AG10803 (cell line): ENCODE results near the gene PSMD5.
"Not testable (repeated sequence)": the region's sequence is repeated elsewhere in the genome, so short reads cannot be mapped to it uniquely, and the experiment has no call there.

ENCODE experiments used
- DNase-seq: peaks from one replicate; pipeline ENCODE4 v3.0.0; 2010; ENCODE audit warnings: low read depth
- H3K4me3 ChIP-seq: 2 replicates; pipeline ENCODE4 v1.5.1; 2011; ENCODE audit warnings: mild to moderate bottlenecking, low read length, control low read depth
- CTCF ChIP-seq: conservative IDR thresholded peaks from 2 replicates; pipeline ENCODE4 v1.5.1; 2011; ENCODE audit warnings: mild to moderate bottlenecking, low read length, control low read depth, inconsistent platforms

Gene PSMD5

GRCh38 chr9:120815075-120815474 lies 27.6 kb downstream of the PSMD5 start:
- DNase-seq = no peak
- TF ChIP-seq CTCF = no peak
- H3K4me3 ChIP-seq = no peak overlapping the region

GRCh38 chr9:120808931-120809330 lies 33.8 kb downstream of the PSMD5 start:
- no peak for DNase-seq
- TF ChIP-seq CTCF = no peak
- H3K4me3 ChIP-seq = no peak overlapping the region

GRCh38 chr9:120807607-120808379 lies 34.9 kb downstream of the PSMD5 start:
- no peak overlapping the region for H3K4me3 ChIP-seq
- no peak for DNase-seq
- no peak for TF ChIP-seq CTCF

GRCh38 chr9:120804784-120805363 lies 37.8 kb downstream of the PSMD5 start:
- H3K4me3 ChIP-seq, DNase-seq: not testable (repeated sequence)

- no peak for TF ChIP-seq CTCF
- H3K4me3 ChIP-seq = no peak overlapping the region
- no peak for DNase-seq
Observed at GRCh38 chr9:120801441-120801840, 41.3 kb downstream of the PSMD5 start.

- peak; percentile 86 for DNase-seq
- H3K4me3 ChIP-seq = peak within 1 kb of the TSS; percentile 66
- TF ChIP-seq CTCF = no peak
Observed at GRCh38 chr9:120792898-120793765, 49.6 kb downstream of the PSMD5 start, which contains the start of gene FBXW2. Gene FBXW2 (minus strand): TSS chr9:120793416. CDS start chr9:120788258, 5,158 bp downstream.

GRCh38 chr9:120791161-120791560 lies 51.6 kb downstream of the PSMD5 start:
- H3K4me3 ChIP-seq = no peak overlapping the region
- DNase-seq = no peak
- no peak for TF ChIP-seq CTCF
